CD4-positive, alpha-beta T cell treated with Interferon gamma for 1 hour (primary cell): Measurements from ENCODE around the gene OPRM1.
"Not testable (repeated sequence)": the region's sequence is repeated elsewhere in the genome, so short reads cannot be mapped to it uniquely, and the experiment has no call there.

ENCODE experiments used
- DNase-seq: peaks from one replicate; pipeline ENCODE4 v3.0.0-alpha.2; 2020

Gene OPRM1

GRCh38 chr6:154213782-154214181 is 174.7 kb downstream of the OPRM1 start:
- DNase-seq, result no peak

- no peak for DNase-seq
Measured at GRCh38 chr6:154218301-154218700, 179.3 kb downstream of the OPRM1 start.

- DNase-seq, result no peak
Measured at GRCh38 chr6:154218787-154219186, 179.7 kb downstream of the OPRM1 start.

GRCh38 chr6:154219250-154219649 is 180.2 kb downstream of the OPRM1 start:
- no peak for DNase-seq

GRCh38 chr6:154222716-154223115 is 183.7 kb downstream of the OPRM1 start:
- no peak for DNase-seq

GRCh38 chr6:154223296-154223695 is 184.3 kb downstream of the OPRM1 start:
- no peak for DNase-seq

GRCh38 chr6:154226461-154226860 is 187.4 kb downstream of the OPRM1 start:
- no peak for DNase-seq

GRCh38 chr6:154227862-154228520 is 189.0 kb downstream of the OPRM1 start:
- DNase-seq, result no peak

GRCh38 chr6:154228521-154228905 is 189.5 kb downstream of the OPRM1 start:
- DNase-seq, result no peak

- peak; percentile 22 for DNase-seq
Measured at GRCh38 chr6:154229786-154230185, 190.7 kb downstream of the OPRM1 start.

GRCh38 chr6:154230393-154230792 is 191.4 kb downstream of the OPRM1 start:
- no peak for DNase-seq

- DNase-seq, result no peak
Measured at GRCh38 chr6:154230910-154231595, 192.0 kb downstream of the OPRM1 start.

- DNase-seq, result no peak
Measured at GRCh38 chr6:154232013-154232910, 193.2 kb downstream of the OPRM1 start.

GRCh38 chr6:154233383-154233782 is 194.3 kb downstream of the OPRM1 start:
- no peak for DNase-seq

GRCh38 chr6:154234019-154234772 is 195.2 kb downstream of the OPRM1 start:
- DNase-seq, result no peak

- no peak for DNase-seq
Measured at GRCh38 chr6:154236646-154237301, 197.7 kb downstream of the OPRM1 start.

- no peak for DNase-seq
Measured at GRCh38 chr6:154238831-154239230, 199.8 kb downstream of the OPRM1 start.

- DNase-seq, result no peak
Measured at GRCh38 chr6:154239392-154239791, 200.4 kb downstream of the OPRM1 start.

- not testable (repeated sequence) for DNase-seq
Measured at GRCh38 chr6:154241061-154241460, 202.0 kb downstream of the OPRM1 start.

- DNase-seq, result no peak
Measured at GRCh38 chr6:154241581-154241980, 202.5 kb downstream of the OPRM1 start.

- DNase-seq, result no peak
Measured at GRCh38 chr6:154242617-154243357, 203.7 kb downstream of the OPRM1 start.
